Left renal pelvis (tissue), 4 donors: Measurements from ENCODE around the gene CFAP300. TPM values are rescaled to one million over a fixed set of nuclear protein-coding genes. Genes with fewer than 3 reads are reported as not detected.

Source experiments
- DNase-seq, 4 donors: peaks; one replicate each; pipeline ENCODE4 v3.0.0-alpha.2; 2013; ENCODE audit warnings: low read depth in 4 of 4, low spot score in 3 of 4
- polyA plus RNA-seq, 4 donors: library from polyadenylated mRNA; unstranded; fragments of 120-200 nt; gene quantifications; one replicate each; pipeline ENCODE4 v1.2.1, GENCODE V29; 2013; ENCODE audit not compliant: insufficient read length in 4 of 4

CFAP300 gene
- polyA plus RNA-seq, 4 donors = 3.9 to 7.5 (median 5.4) TPM

- DNase-seq = no peak
Measured at GRCh38 chr11:102071497-102072472, 24.5 kb downstream of the CFAP300 start.

- no peak for DNase-seq
Measured at GRCh38 chr11:102073253-102073652, 26.0 kb downstream of the CFAP300 start.

- DNase-seq = no peak
Measured at GRCh38 chr11:102079625-102080024, 32.4 kb downstream of the CFAP300 start.

- no peak for DNase-seq
Measured at GRCh38 chr11:102081313-102081712, 34.1 kb downstream of the CFAP300 start.

- DNase-seq = no peak
Measured at GRCh38 chr11:102085864-102086551, 38.8 kb downstream of the CFAP300 start.

GRCh38 chr11:102097186-102097585 is 49.9 kb downstream of the CFAP300 start:
- DNase-seq = no peak

GRCh38 chr11:102099755-102100154 is 52.5 kb downstream of the CFAP300 start:
- DNase-seq = no peak

GRCh38 chr11:102108734-102109440 is 61.6 kb downstream of the CFAP300 start:
- DNase-seq = no peak

- peak; percentile 85 to 90 (median 88) for DNase-seq
Measured at GRCh38 chr11:102109896-102110760, 62.9 kb downstream of the CFAP300 start, which contains the start of gene YAP1. Gene YAP1, plus strand, starts transcription at chr11:102110447. Its CDS starts 402 bp downstream, at chr11:102110849.

GRCh38 chr11:102110761-102111010 is 63.4 kb downstream of the CFAP300 start:
- DNase-seq = no peak

- peak; percentile 78 to 89 (median 84) for DNase-seq
Measured at GRCh38 chr11:102111011-102111786, 64.0 kb downstream of the CFAP300 start.

- peak; percentile 60 to 74 (median 66) for DNase-seq
Measured at GRCh38 chr11:102111787-102112508, 64.7 kb downstream of the CFAP300 start.

- peak in 1 of 4 donors; percentile 39 for DNase-seq
Measured at GRCh38 chr11:102112509-102112821, 65.2 kb downstream of the CFAP300 start.

GRCh38 chr11:102114032-102114431 is 66.8 kb downstream of the CFAP300 start:
- no peak for DNase-seq

- peak; percentile 46 to 70 (median 56) for DNase-seq
Measured at GRCh38 chr11:102115557-102115956, 68.3 kb downstream of the CFAP300 start.

GRCh38 chr11:102116453-102117205 is 69.4 kb downstream of the CFAP300 start:
- no peak for DNase-seq

- no peak for DNase-seq
Measured at GRCh38 chr11:102117472-102118113, 70.4 kb downstream of the CFAP300 start.

GRCh38 chr11:102118937-102119336 is 71.7 kb downstream of the CFAP300 start:
- no peak for DNase-seq
